Measurements from ENCODE around the gene C12orf42. TPM values are rescaled to one million over a fixed set of nuclear protein-coding genes. Genes with fewer than 3 reads are reported as not detected.
A peak's percentile ranks its signal among the peaks of the same experiment; 100 is the strongest.

Gene C12orf42
- total RNA-seq, 1 experiment from 2014 or later, result not detected

DNA sequence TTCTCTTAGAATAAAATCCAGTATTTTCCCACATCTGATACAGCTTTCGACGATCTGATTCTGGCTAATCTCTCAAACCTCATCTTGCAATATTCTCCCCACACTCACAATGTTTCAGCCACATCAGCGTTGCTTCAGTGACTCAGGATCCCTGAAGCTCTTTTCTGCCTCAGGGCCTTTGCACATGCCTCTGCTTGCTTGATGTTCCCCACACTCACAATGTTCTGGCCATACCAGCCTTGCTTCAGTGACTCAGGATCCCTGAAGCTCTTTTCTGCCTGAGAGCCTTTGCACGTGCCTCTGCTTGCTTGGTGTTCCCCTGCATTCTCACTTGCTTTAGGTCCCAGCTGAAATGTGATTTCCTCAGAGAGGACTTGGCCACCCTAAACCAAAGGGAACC is 2.6 kb downstream of the C12orf42 start:
- H3K36me3 ChIP-seq (ENCODE audit: low read depth, low read length), result no peaks in the 10 kb centered on the region
- ChIA-PET POLR2A (ENCODE audit: unreplicated experiment) (no interaction called here), CTCF (no interaction called here)
- peaks cover 5% of the 10 kb centered on the region; the same call in 1 of the 2 replicates for H3K4me1 ChIP-seq (ENCODE audit: insufficient read depth, low read length)
- no peak overlapping the region for H2AFZ ChIP-seq (ENCODE audit: low read length)
- TF ChIP-seq EZH2 (IDR thresholded peaks at IDR 0.05; ENCODE audit: low read length, unreplicated experiment) (no peak), EZH2phosphoT487 (IDR thresholded peaks at IDR 0.05; ENCODE audit: borderline replicate concordance, low read length) (no peak), CTCF (conservative IDR thresholded peaks at IDR 0.05; ENCODE audit: low read depth, low read length) (no peak)
- intact Hi-C loops (cut with micrococcal nuclease), result no loop called here
- H3K27ac ChIP-seq (ENCODE audit: low read length), result no peak overlapping the region
- H3K9me3 ChIP-seq (ENCODE audit: low read length), result no peaks in the 10 kb centered on the region
- BruUV-seq (replicated peaks), result no TSS peak
- H3K9me2 ChIP-seq (replicated peaks; ENCODE audit: low read length), result no peaks in the 10 kb centered on the region
- H3F3A ChIP-seq (ENCODE audit: low read length, unreplicated experiment), result no peaks in the 10 kb centered on the region
- no peaks in the 10 kb centered on the region for H3K79me2 ChIP-seq (ENCODE audit: low read length)
- no peak overlapping the region for H3K4me2 ChIP-seq (ENCODE audit: low read length)
- peaks cover 29% of the 10 kb centered on the region for H3K27me3 ChIP-seq (ENCODE audit: low read length)
- no peak overlapping the region for H3K9ac ChIP-seq (ENCODE audit: low read length)
- H3K4me3 ChIP-seq (ENCODE audit: low read length), result no peak overlapping the region
- ATAC-seq (no peak), DNase-seq (no peak)
- H4K20me1 ChIP-seq (ENCODE audit: low read length), result no peaks in the 10 kb centered on the region

- no peak for DNase-seq
- intact Hi-C loops (cut with micrococcal nuclease), result no loop called here
- no peak for TF ChIP-seq CTCF (conservative IDR thresholded peaks at IDR 0.05; ENCODE audit: low read depth, low read length)
- TF ChIP-seq EZH2 (IDR thresholded peaks at IDR 0.05; ENCODE audit: low read length, unreplicated experiment), result no peak
- no peak for TF ChIP-seq EZH2phosphoT487 (IDR thresholded peaks at IDR 0.05; ENCODE audit: borderline replicate concordance, low read length)
- no peaks in the 10 kb centered on the region for H4K20me1 ChIP-seq (ENCODE audit: low read length)
- 0 out of 2 replicates have a peak, but pooled peaks cover 5% of the 10 kb centered on the region for H3K9me3 ChIP-seq (ENCODE audit: low read length)
- H3K9me2 ChIP-seq (replicated peaks; ENCODE audit: low read length), result no peaks in the 10 kb centered on the region
- no peaks in the 10 kb centered on the region for H3K36me3 ChIP-seq (ENCODE audit: low read depth, low read length)
- no peak for ATAC-seq
- H2AFZ ChIP-seq (ENCODE audit: low read length), result peak overlapping the region; percentile 49
- ChIA-PET CTCF (no interaction called here), POLR2A (ENCODE audit: unreplicated experiment) (no interaction called here)
- H3F3A ChIP-seq (ENCODE audit: low read length, unreplicated experiment), result no peaks in the 10 kb centered on the region
- peaks cover 5% of the 10 kb centered on the region; the same call in 1 of the 2 replicates for H3K27me3 ChIP-seq (ENCODE audit: low read length)
- BruUV-seq (replicated peaks), result no TSS peak
- H3K4me2 ChIP-seq (ENCODE audit: low read length), result peak overlapping the region; percentile 53; the same call in 1 of the 2 replicates
- H3K27ac ChIP-seq (ENCODE audit: low read length), result no peak overlapping the region
- H3K4me3 ChIP-seq (ENCODE audit: low read length), result peak overlapping the region; percentile 41
- no peaks in the 10 kb centered on the region for H3K4me1 ChIP-seq (ENCODE audit: insufficient read depth, low read length)
- H3K79me2 ChIP-seq (ENCODE audit: low read length), result no peaks in the 10 kb centered on the region
- no peak overlapping the region for H3K9ac ChIP-seq (ENCODE audit: low read length)
Measured at GRCh38 chr12:103482365-103482764, 13.4 kb downstream of the C12orf42 start.

DNA sequence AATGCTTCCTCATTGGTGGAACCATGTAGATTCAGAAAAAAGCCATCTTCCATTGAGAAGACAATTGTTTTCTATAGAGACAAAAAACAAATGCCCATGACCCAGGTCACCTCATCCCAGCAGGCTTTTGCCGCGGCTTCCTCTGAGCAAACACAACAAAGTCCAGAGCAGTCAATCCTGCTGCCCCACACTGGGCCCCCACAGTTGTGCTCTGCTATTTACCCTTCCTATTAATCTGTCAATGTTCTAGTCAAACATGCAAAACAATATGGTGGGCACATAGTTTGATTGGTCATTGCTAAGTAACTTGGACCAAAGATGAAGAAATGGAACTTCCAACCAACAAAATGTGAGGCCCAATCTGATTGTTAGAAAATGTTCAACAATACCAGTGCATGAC is 20.7 kb downstream of the C12orf42 start:
- H3F3A ChIP-seq (ENCODE audit: low read length, unreplicated experiment), result no peaks in the 10 kb centered on the region
- no peaks in the 10 kb centered on the region for H3K36me3 ChIP-seq (ENCODE audit: low read depth, low read length)
- no peaks in the 10 kb centered on the region for H3K27me3 ChIP-seq (ENCODE audit: low read length)
- no peaks in the 10 kb centered on the region for H4K20me1 ChIP-seq (ENCODE audit: low read length)
- H3K9ac ChIP-seq (ENCODE audit: low read length), result no peak overlapping the region
- no peak overlapping the region for H3K4me3 ChIP-seq (ENCODE audit: low read length)
- intact Hi-C loops (cut with micrococcal nuclease), result no loop called here
- POLR2A ChIA-PET (ENCODE audit: unreplicated experiment), result no interaction called here
- no peaks in the 10 kb centered on the region for H3K4me1 ChIP-seq (ENCODE audit: insufficient read depth, low read length)
- no peak overlapping the region for H3K27ac ChIP-seq (ENCODE audit: low read length)
- ATAC-seq (no peak), DNase-seq (no peak)
- TF ChIP-seq CTCF (conservative IDR thresholded peaks at IDR 0.05; ENCODE audit: low read depth, low read length), result no peak
- H3K79me2 ChIP-seq (ENCODE audit: low read length), result no peaks in the 10 kb centered on the region
- H2AFZ ChIP-seq (ENCODE audit: low read length), result no peak overlapping the region
- BruUV-seq (replicated peaks), result no TSS peak
- H3K9me2 ChIP-seq (replicated peaks; ENCODE audit: low read length), result no peaks in the 10 kb centered on the region
- CTCF ChIA-PET, result no interaction called here
- H3K9me3 ChIP-seq (ENCODE audit: low read length), result 0 out of 2 replicates have a peak, but pooled peaks cover 5% of the 10 kb centered on the region
- H3K4me2 ChIP-seq (ENCODE audit: low read length), result no peak overlapping the region
